Progenitor cell of endocrine pancreas (in vitro differentiated cells): ENCODE results near the gene C12orf60. TPM values are rescaled to one million over a fixed set of nuclear protein-coding genes. Genes with fewer than 3 reads are reported as not detected.

Experiments
- DNase-seq: peaks from one replicate; pipeline ENCODE4 v3.0.0; 2021; ENCODE audit warnings: low spot score; ENCODE audit not compliant: unreplicated experiment
- H3K27ac Mint-ChIP-seq: 2 replicates; pipeline ENCODE4 v1.8.0; 2021; ENCODE audit warnings: mild to moderate bottlenecking, moderate library complexity, mixed read lengths
- H3K27me3 Mint-ChIP-seq: 2 replicates; pipeline ENCODE4 v1.8.0; 2021; ENCODE audit warnings: mixed read lengths
- H3K36me3 Mint-ChIP-seq: 2 replicates; pipeline ENCODE4 v1.8.0; 2022; ENCODE audit warnings: mixed read lengths; ENCODE audit not compliant: insufficient read depth
- H3K4me1 Mint-ChIP-seq: 2 replicates; pipeline ENCODE4 v1.8.0; 2021; ENCODE audit warnings: low read depth, mixed read lengths
- H3K4me3 Mint-ChIP-seq: 2 replicates; pipeline ENCODE4 v1.8.0; 2021; ENCODE audit warnings: low read depth, mild to moderate bottlenecking, moderate library complexity, mixed read lengths
- H3K9me3 Mint-ChIP-seq: 2 replicates; pipeline ENCODE4 v1.8.0; 2021; ENCODE audit warnings: low read depth, mixed read lengths
- CTCF ChIP-seq: fragments of 200-600 bp; sonication (generic); IDR thresholded peaks from one replicate; pipeline ENCODE4 v1.5.0; 2021; ENCODE audit warnings: antibody characterized with exemption, mild to moderate bottlenecking; ENCODE audit not compliant: unreplicated experiment
- total RNA-seq: library from RNA; stranded (reverse); gene quantifications from 2 replicates; pipeline ENCODE4 v1.2.1, GENCODE V29; 2021

Gene C12orf60
- total RNA-seq, 1 donor from 2014 or later = 2.7 TPM

GRCh38 chr12:14774906-14775635 lies 28.4 kb upstream of the C12orf60 start:
- H3K27ac Mint-ChIP-seq = peak overlapping the region; percentile 98

GRCh38 chr12:14775636-14775980 lies 27.9 kb upstream of the C12orf60 start:
- Mint-ChIP-seq H3K4me3 (peak overlapping the region; percentile 97), H3K4me1 (peaks cover 58% of the 10 kb centered on the region), H3K36me3 (peaks cover 1% of the 10 kb centered on the region), H3K9me3 (no peaks in the 10 kb centered on the region), H3K27me3 (no peaks in the 10 kb centered on the region), H3K27ac (peak overlapping the region; percentile 98)
- no peak for DNase-seq
- TF ChIP-seq CTCF = no peak

More at GRCh38 chr12:14774906-14775635, 28.4 kb upstream of the C12orf60 start:
- DNase-seq = peak; percentile 27
- peaks cover 1% of the 10 kb centered on the region for H3K36me3 Mint-ChIP-seq
- H3K4me1 Mint-ChIP-seq = peaks cover 53% of the 10 kb centered on the region
- peak overlapping the region; percentile 97 for H3K4me3 Mint-ChIP-seq
- no peak for TF ChIP-seq CTCF
- H3K27me3 Mint-ChIP-seq = no peaks in the 10 kb centered on the region
- H3K9me3 Mint-ChIP-seq = no peaks in the 10 kb centered on the region

- peaks cover 1% of the 10 kb centered on the region for H3K36me3 Mint-ChIP-seq
- no peaks in the 10 kb centered on the region for H3K9me3 Mint-ChIP-seq
- peak overlapping the region; percentile 97 for H3K4me3 Mint-ChIP-seq
- DNase-seq = no peak
- no peaks in the 10 kb centered on the region for H3K27me3 Mint-ChIP-seq
- peak; percentile 28 for TF ChIP-seq CTCF
- no peak overlapping the region for H3K27ac Mint-ChIP-seq
- peaks cover 58% of the 10 kb centered on the region for H3K4me1 Mint-ChIP-seq
Observed at GRCh38 chr12:14776236-14776961, 27.1 kb upstream of the C12orf60 start.

DNA sequence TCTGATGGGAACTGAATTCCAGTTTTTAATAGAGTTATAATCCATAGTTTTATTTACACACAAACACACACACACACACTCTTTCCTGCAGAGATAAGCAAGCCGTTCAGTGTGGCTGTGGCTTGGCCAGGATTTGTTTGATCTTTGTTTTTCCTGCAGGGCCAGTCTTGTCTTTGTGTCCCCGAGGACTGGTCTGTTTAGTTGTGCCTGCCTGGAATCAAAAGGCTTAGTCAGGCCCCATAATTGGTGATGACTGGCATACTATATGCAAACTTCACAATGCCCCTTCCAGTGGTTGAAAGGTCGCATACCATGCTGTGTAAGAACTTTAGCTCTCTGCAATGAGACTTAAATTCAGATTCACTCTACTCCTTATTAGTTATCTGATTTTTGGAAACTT lies 26.2 kb upstream of the C12orf60 start:
- no peaks in the 10 kb centered on the region for H3K36me3 Mint-ChIP-seq
- TF ChIP-seq CTCF = no peak
- no peak for DNase-seq
- no peaks in the 10 kb centered on the region for H3K27me3 Mint-ChIP-seq
- no peaks in the 10 kb centered on the region for H3K9me3 Mint-ChIP-seq
- H3K27ac Mint-ChIP-seq = peak overlapping the region; percentile 57
- H3K4me1 Mint-ChIP-seq = peaks cover 51% of the 10 kb centered on the region
- H3K4me3 Mint-ChIP-seq = peak overlapping the region; percentile 22

DNA sequence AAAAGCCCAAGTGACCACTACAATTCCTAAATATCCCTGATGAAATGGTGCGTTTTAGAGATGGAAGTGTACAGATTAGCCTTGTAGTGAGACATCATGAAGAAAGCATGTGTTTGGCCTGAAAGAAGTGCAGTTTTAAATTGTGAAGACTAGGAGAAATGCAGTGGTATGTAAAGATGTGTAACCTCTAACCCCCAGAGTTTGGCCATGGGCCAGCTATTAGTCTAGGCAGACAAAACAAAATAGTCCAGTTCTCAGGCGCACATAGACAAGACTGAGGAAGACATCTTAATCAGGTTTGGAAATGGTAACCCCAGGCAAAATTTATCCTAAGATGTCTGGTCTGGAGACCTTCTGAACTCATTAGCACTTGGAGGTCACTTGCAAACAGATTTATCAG lies 23.6 kb upstream of the C12orf60 start:
- no peak for DNase-seq
- H3K9me3 Mint-ChIP-seq = no peaks in the 10 kb centered on the region
- H3K27ac Mint-ChIP-seq = no peak overlapping the region
- TF ChIP-seq CTCF = no peak
- H3K27me3 Mint-ChIP-seq = no peaks in the 10 kb centered on the region
- H3K36me3 Mint-ChIP-seq = peaks cover under 1% of the 10 kb centered on the region
- no peak overlapping the region for H3K4me3 Mint-ChIP-seq
- peaks cover 42% of the 10 kb centered on the region for H3K4me1 Mint-ChIP-seq
